HepG2 (cell line): Measurements from ENCODE around the gene FUBP3.

ENCODE experiments used
- BATF2 ChIP-seq: sonication (generic); formaldehyde crosslinking; IDR thresholded peaks from 2 replicates; pipeline ENCODE4 v1.8.0; 2022; ENCODE audit warnings: mild to moderate bottlenecking, missing genetic modification reagents, moderate library complexity
- BRF2 ChIP-seq: sonication (generic); formaldehyde crosslinking; IDR thresholded peaks from 2 replicates; pipeline ENCODE4 v1.8.1; 2022; ENCODE audit warnings: mild to moderate bottlenecking, missing genetic modification reagents
- CTCF ChIP-seq: sonication (generic); formaldehyde crosslinking; IDR thresholded peaks from 2 replicates; pipeline ENCODE4 v1.5.0; 2020; ENCODE audit warnings: mild to moderate bottlenecking, missing genetic modification reagents, moderate library complexity
- E2F1 ChIP-seq: sonication (generic); formaldehyde crosslinking; IDR thresholded peaks from 2 replicates; pipeline ENCODE4 v1.5.0; 2020; ENCODE audit warnings: missing genetic modification reagents
- POLR2A ChIP-seq, 2 experiments: IDR thresholded peaks; 2 replicates each; pipeline ENCODE4 v1.6.1; 2011; ENCODE audit warnings: low read depth in 2 of 2, low read length in 2 of 2, mild to moderate bottlenecking in 1 of 2, moderate library complexity in 1 of 2; ENCODE audit not compliant: insufficient read depth in 1 of 2
- TFE3 ChIP-seq: IDR thresholded peaks from 2 replicates; pipeline ENCODE4 v1.6.1; 2016
- ZNF562 ChIP-seq: sonication (generic); formaldehyde crosslinking; IDR thresholded peaks from 2 replicates; pipeline ENCODE4 v1.8.0; 2022; ENCODE audit warnings: missing genetic modification reagents, borderline replicate concordance
- ZNF792 ChIP-seq: IDR thresholded peaks from 2 replicates; pipeline ENCODE4 v1.6.1; 2016

- no peak for TF ChIP-seq ZNF792 (CRISPR knock-in tag)
- no peak for TF ChIP-seq BRF2 (CRISPR knock-in tag)
- no peak for TF ChIP-seq E2F1 (CRISPR knock-in tag)
- no peak for TF ChIP-seq BATF2 (CRISPR knock-in tag)
- no peak for TF ChIP-seq TFE3 (CRISPR knock-in tag)
- TF ChIP-seq ZNF562 = no peak
- TF ChIP-seq POLR2A (IDR thresholded peaks at IDR 0.05; ENCODE audit: insufficient read depth in 1 of 2, low read depth in 2 of 2, low read length in 2 of 2) = no peak
- TF ChIP-seq CTCF (CRISPR knock-in tag) = no peak
These were observed 55.9 kb downstream of the FUBP3 start for GRCh38 chr9:130635306-130635705.
